Mucosa of rectum (tissue), 2 donors: Measurements from ENCODE around the gene PPM1L.

Source experiments
- H3K27ac ChIP-seq, 2 donors: one replicate each; pipeline ENCODE4 v1.7.0; 2013; ENCODE audit warnings: inconsistent platforms in 2 of 2, low read depth in 2 of 2, low read length in 2 of 2
- H3K27me3 ChIP-seq, 2 donors: one replicate each; pipeline ENCODE4 v1.7.0; 2013; ENCODE audit warnings: low read length in 2 of 2; ENCODE audit not compliant: control insufficient read depth in 2 of 2, insufficient read depth in 2 of 2
- H3K36me3 ChIP-seq, 2 donors: one replicate each; pipeline ENCODE4 v1.7.0; 2013; ENCODE audit warnings: low read length in 2 of 2; ENCODE audit not compliant: control insufficient read depth in 2 of 2, insufficient read depth in 2 of 2
- H3K4me1 ChIP-seq, 2 donors: one replicate each; pipeline ENCODE4 v1.7.0; 2013; ENCODE audit warnings: low read length in 2 of 2, mild to moderate bottlenecking in 1 of 2; ENCODE audit not compliant: control insufficient read depth in 2 of 2, insufficient read depth in 2 of 2
- H3K4me3 ChIP-seq, 2 donors: one replicate each; pipeline ENCODE4 v1.7.0; 2013; ENCODE audit warnings: low read length in 2 of 2
- H3K9ac ChIP-seq, 2 donors: one replicate each; pipeline ENCODE4 v1.7.0; 2013; ENCODE audit warnings: low read length in 2 of 2, low read depth in 1 of 2, mild to moderate bottlenecking in 1 of 2
- H3K9me3 ChIP-seq, 2 donors: one replicate each; pipeline ENCODE4 v1.7.0; 2013; ENCODE audit warnings: low read length in 2 of 2; ENCODE audit not compliant: control insufficient read depth in 2 of 2
- donor health status: healthy.
- donor health status: Normal muscosa, but diverticular disease.

PPM1L gene

GRCh38 chr3:160911411-160911810 is 155.4 kb downstream of the PPM1L start:
- no peak overlapping the region for H3K9ac ChIP-seq
- peaks cover 0 to 4% of the 10 kb centered on the region in 2 donors for H3K9me3 ChIP-seq
- H3K27me3 ChIP-seq: no peaks in the 10 kb centered on the region
- no peak overlapping the region for H3K27ac ChIP-seq
- H3K36me3 ChIP-seq: no peaks in the 10 kb centered on the region
- H3K4me1 ChIP-seq: peaks cover 0 to 4% of the 10 kb centered on the region in 2 donors
- H3K4me3 ChIP-seq: no peak overlapping the region

DNA sequence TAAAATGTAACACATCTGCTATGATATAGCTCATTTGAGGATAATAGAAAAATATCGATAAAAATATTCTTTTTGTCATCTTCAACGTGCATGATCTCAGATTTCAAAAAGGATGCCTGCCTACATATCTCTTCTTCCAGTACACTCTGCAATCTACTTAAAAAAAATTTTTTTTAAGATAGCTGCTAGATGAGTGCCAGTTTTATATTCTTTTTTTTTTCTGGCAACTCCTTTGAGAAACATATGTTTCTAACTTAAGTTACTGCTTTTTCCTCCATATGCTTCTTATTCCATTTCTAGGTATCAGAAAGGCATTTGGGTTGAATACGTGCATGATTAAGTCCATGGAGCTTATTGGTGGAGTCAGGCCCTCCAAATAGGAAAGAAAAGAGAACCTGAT is 160.4 kb downstream of the PPM1L start:
- no peak overlapping the region for H3K9ac ChIP-seq
- no peaks in the 10 kb centered on the region for H3K27me3 ChIP-seq
- no peaks in the 10 kb centered on the region for H3K36me3 ChIP-seq
- no peak overlapping the region for H3K4me3 ChIP-seq
- no peaks in the 10 kb centered on the region for H3K4me1 ChIP-seq
- no peak overlapping the region for H3K27ac ChIP-seq
- H3K9me3 ChIP-seq: no peaks in the 10 kb centered on the region

- Histone ChIP-seq H3K9ac (no peak overlapping the region), H3K27ac (no peak overlapping the region), H3K9me3 (no peaks in the 10 kb centered on the region), H3K4me1 (no peaks in the 10 kb centered on the region), H3K4me3 (no peak overlapping the region), H3K27me3 (no peaks in the 10 kb centered on the region), H3K36me3 (no peaks in the 10 kb centered on the region)
Measured at GRCh38 chr3:160919942-160920341, 163.9 kb downstream of the PPM1L start.

GRCh38 chr3:160921020-160921635 is 165.1 kb downstream of the PPM1L start:
- Histone ChIP-seq H3K4me3 (no peak overlapping the region), H3K9me3 (no peaks in the 10 kb centered on the region), H3K9ac (no peak overlapping the region), H3K36me3 (no peaks in the 10 kb centered on the region), H3K4me1 (no peaks in the 10 kb centered on the region), H3K27me3 (no peaks in the 10 kb centered on the region), H3K27ac (no peak overlapping the region)

DNA sequence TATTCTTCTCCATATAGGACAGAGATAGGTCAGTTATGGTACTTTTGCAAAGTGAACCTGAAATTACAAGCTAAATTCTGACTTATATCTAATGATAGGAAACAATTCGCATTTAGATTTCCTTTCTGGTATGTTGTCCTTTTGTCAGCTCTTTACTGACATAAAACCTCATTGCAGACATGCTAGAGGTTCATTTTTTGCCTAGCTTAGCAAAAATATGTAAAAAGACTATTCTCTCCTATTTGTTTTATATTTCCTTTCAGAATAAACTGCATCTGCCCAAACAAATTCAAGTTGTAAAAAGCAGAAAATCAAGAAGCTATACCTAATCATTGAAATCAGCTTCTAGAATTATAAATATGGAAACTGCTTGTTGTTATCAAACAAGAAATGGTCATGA is 168.7 kb downstream of the PPM1L start:
- Histone ChIP-seq H3K4me3 (no peak overlapping the region), H3K36me3 (no peaks in the 10 kb centered on the region), H3K27me3 (no peaks in the 10 kb centered on the region), H3K9ac (no peak overlapping the region), H3K9me3 (no peaks in the 10 kb centered on the region), H3K27ac (no peak overlapping the region), H3K4me1 (no peaks in the 10 kb centered on the region)

GRCh38 chr3:160927620-160928019 is 171.6 kb downstream of the PPM1L start:
- no peaks in the 10 kb centered on the region for H3K27me3 ChIP-seq
- no peak overlapping the region for H3K27ac ChIP-seq
- no peaks in the 10 kb centered on the region for H3K9me3 ChIP-seq
- H3K9ac ChIP-seq: no peak overlapping the region
- H3K4me3 ChIP-seq: no peak overlapping the region
- no peaks in the 10 kb centered on the region for H3K36me3 ChIP-seq
- no peaks in the 10 kb centered on the region for H3K4me1 ChIP-seq

DNA sequence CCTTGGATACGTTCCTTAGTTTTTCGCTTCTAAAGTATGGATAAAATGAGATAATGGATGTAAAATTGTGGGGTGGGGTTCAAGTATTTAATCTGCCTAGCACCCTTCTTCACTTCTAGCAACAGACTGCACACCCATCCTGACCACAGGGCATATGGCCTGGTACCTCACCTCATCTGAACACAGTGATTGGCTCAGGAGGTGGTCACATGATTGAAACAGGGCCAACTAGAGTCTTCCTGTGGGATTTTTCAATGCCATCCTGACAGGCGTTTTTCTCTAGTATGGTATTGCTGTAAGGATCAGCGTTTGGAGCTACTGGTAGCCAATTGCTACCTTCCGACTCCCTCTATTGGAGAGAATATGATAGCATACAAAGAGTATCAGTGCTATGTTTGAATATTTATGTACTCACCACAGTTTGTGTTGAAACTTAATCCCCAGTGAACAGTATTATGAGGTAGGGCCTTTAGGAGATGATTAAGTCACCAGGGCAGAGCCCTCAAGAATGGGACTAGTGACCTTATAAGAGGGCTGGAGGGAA is 172.2 kb downstream of the PPM1L start:
- Histone ChIP-seq H3K27ac (no peak overlapping the region), H3K4me1 (no peaks in the 10 kb centered on the region), H3K27me3 (no peaks in the 10 kb centered on the region), H3K9me3 (no peaks in the 10 kb centered on the region), H3K36me3 (no peaks in the 10 kb centered on the region), H3K4me3 (no peak overlapping the region), H3K9ac (no peak overlapping the region)

DNA sequence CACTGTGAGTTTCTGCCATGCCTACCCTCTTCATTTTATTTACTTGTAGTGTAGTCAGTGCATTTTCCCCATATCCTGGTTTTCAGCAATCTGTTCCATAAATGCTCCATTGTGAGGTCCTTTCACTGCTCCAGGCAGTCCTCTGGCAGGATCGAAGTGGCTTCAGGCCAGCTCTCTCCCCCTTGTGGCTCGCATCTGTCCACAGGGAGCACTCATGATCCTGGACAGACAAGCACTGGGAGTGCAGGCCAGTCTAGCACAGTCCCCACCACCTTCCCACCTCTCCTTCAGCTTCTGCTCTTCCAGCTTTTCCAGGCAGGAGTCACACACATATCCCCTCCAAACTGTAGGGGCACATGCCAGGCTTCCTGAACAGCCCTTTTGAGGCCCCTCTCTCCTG is 173.6 kb downstream of the PPM1L start:
- no peaks in the 10 kb centered on the region for H3K4me1 ChIP-seq
- H3K4me3 ChIP-seq: no peak overlapping the region
- H3K36me3 ChIP-seq: no peaks in the 10 kb centered on the region
- H3K9me3 ChIP-seq: no peaks in the 10 kb centered on the region
- H3K27ac ChIP-seq: no peak overlapping the region
- H3K27me3 ChIP-seq: no peaks in the 10 kb centered on the region
- H3K9ac ChIP-seq: no peak overlapping the region

DNA sequence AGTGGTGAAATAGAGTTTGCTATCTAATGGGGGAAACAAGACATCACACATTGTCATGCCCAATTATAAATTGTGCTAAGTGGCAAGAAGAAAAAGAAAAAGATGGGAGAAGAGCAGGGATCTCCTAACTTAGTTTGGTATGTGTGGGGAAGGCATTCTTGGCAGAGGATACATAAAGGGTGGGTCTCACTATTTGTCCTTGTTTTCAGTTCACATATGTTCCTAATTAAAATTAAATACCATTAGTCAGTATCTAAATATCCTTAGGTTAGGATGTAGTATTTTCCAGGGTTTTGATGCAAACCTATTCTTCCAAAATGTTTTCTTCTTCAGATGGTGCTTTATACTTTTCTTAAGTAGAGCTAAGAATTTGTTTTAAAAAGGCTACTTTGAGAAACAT is 175.4 kb downstream of the PPM1L start:
- Histone ChIP-seq H3K36me3 (no peaks in the 10 kb centered on the region), H3K27ac (no peak overlapping the region), H3K9ac (no peak overlapping the region), H3K4me3 (no peak overlapping the region), H3K4me1 (no peaks in the 10 kb centered on the region), H3K9me3 (no peaks in the 10 kb centered on the region), H3K27me3 (no peaks in the 10 kb centered on the region)

DNA sequence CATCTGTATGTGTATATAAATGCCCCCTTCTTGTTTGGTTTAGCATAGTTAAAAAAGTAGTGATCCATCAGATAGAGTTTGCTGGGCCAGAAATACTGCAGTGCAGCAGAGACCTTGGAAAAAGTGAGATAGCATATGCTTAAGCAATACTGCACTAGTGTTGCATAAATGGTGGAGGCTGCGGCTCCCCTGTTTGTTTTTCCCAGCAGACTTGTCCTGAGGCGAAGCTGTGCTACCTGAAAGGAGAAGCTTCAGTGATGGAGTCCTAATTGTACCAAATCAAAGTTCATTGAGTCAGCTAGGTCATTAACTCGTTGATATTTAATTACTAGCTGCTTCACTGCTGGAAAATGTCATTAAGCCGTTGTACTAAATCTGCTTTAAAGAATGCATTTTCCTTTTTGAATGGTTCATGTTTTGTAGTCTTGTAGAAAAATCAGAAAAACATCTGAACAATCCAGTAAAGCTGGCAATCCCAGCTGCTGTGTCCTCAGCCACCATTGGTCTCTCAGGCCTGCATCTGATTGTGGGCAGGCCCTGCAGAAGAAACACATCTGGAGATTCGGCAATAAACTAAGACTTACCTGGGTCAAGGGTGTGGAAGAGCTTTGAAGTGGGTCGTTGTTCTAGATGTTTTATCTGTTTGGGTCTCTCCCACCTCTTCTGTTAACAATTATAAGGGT is 179.5 kb downstream of the PPM1L start:
- Histone ChIP-seq H3K4me1 (no peaks in the 10 kb centered on the region), H3K27ac (no peak overlapping the region)

More for the DNA sequence above, 179.5 kb downstream of the PPM1L start:
- no peaks in the 10 kb centered on the region for H3K9me3 ChIP-seq
- H3K27me3 ChIP-seq: no peaks in the 10 kb centered on the region
- no peak overlapping the region for H3K9ac ChIP-seq
- no peak overlapping the region for H3K4me3 ChIP-seq
- no peaks in the 10 kb centered on the region for H3K36me3 ChIP-seq
